NCI-H526 (cell line): Measurements from ENCODE around the gene USP16.
"Not testable (repeated sequence)": the region's sequence is repeated elsewhere in the genome, so short reads cannot be mapped to it uniquely, and the experiment has no call there.

Source experiments
- DNase-seq, 2 experiments: peaks; one replicate each; lab custom pipeline; 2025; lab: John Stamatoyannopoulos, UW

The USP16 gene

DNA sequence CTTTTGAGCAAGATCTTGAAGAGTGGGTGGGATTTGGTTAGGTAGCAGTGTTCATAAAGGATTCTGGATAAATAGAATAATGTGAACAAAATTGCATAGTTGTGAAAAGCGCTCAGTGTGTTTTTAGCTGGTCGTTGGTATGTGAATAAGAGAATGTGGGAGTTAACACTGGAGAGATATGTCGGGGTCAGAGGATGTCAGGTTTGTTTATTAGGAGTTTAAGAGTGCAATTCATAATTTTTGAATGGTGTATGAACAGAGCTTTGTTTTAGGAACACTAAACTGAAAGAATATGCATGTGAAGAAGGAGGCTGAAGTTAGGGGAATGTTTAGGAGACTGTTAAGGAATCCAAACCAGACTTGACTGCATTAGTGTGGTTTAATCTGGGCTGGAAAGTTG lies 9.4 kb downstream of the USP16 start:
- DNase-seq = no peak

DNA sequence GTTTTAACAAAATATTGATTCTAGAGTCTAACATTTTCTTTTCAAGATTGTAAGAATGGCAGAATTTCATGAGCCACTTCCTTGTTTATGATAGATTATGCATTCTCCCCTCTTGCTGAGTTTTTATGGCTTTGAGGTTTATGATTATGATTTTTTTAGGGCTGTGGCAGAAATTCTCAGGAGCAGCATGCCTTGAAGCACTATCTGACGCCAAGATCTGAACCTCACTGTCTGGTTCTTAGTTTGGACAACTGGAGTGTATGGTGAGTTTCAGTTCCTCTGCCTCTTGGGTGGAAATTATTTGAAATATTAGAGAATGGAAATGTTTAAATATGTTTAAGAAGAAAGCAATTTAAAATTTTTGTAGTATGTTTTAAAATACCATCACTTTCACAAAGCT lies 10.2 kb downstream of the USP16 start:
- DNase-seq = no peak

DNA sequence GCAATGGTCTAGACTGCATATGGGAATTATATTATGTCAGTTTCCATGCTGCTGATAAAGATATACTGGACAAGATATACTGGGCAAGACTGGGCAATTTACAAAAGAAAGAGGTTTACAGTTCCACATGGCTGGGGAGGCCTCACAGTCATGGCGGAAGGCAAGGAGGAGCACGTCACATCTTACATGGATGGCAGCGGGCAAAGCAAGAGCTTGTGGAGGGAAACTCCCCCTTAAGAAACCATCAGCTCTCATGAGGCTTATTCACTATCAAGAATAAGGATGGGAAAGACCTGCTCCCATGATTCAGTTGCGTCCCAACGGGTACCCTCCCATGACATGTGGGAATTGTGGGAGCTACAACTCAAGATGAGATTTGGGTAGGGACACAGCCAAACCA lies 27.8 kb downstream of the USP16 start:
- no peak for DNase-seq

DNA sequence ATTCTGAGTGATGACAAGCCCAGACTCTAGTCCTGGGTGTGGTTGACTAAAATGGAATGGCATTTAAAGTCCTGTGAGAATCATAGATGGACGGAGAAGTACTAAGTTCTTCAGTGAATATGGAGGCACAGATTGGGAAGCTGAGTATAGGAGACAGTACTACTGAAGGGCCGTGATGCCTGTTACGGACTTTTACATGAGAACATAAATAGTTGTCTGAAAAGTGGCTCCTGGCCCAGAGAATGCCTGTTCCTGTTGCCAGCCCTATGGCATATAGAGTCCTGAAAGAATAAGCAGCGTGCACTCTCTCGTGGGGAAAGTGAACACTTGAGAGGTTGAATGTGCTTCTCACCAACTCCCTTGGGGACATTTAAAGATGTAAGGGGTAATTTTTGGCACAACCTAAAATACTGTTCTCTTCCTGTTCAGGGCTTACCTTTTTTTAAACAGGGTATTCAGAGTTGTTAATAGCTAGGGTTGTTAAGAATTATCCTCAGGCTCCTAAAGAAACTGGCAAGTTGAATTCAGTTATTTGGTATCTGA lies 28.6 kb downstream of the USP16 start:
- no peak for DNase-seq

DNA sequence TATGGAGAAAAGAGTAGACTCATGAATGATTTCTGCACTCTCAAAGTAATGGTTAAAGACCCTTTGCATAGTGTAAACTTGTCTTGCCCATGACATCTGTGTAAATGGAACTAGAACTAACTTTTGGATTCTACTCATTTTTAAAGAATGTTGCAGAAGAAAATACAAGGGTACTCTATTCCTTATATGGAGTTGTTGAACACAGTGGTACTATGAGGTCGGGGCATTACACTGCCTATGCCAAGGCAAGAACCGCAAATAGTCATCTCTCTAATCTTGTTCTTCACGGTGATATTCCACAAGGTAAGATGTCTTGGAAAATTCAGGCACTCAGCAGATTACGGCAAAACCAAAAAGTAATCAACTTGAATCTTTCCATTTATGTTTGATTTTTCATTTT lies 29.2 kb downstream of the USP16 start:
- DNase-seq = no peak

DNA sequence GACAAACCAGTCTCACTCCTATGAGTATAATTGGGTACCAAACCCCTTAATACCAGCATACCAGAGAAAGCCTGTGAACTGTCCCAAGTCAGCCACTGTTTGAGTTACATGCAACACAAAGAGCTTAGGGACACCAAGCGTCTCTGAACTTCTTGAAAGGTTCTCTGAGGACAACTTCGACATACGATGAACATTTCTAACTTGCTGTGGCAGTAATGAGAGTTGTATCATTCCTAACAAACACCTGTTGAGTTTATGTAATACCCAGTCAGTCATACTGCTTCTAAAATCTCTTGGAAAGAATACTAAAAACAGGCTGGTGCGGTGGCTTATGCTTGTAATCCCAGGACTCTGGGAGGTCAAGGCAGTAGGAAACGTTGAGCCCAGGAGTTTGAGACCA lies 30.6 kb downstream of the USP16 start:
- DNase-seq = no peak

DNA sequence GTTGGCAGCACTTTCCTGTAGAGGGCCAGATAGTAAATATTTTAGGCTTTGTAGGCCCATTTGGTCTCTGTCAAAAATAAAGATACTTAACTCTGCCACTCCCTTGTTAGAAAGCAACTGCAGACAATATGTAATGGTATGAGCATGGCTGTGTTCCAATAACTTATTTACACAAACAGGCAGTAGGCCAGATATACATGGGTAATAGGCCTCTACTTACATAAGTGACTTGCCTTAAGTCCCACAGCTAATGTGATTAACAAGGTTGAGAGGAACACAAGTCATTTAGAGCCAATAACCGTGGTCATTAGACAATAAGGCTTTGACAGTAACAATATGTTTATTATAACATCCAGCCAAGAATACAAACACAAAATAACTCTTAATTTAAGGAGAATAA lies 31.5 kb downstream of the USP16 start:
- DNase-seq = no peak

DNA sequence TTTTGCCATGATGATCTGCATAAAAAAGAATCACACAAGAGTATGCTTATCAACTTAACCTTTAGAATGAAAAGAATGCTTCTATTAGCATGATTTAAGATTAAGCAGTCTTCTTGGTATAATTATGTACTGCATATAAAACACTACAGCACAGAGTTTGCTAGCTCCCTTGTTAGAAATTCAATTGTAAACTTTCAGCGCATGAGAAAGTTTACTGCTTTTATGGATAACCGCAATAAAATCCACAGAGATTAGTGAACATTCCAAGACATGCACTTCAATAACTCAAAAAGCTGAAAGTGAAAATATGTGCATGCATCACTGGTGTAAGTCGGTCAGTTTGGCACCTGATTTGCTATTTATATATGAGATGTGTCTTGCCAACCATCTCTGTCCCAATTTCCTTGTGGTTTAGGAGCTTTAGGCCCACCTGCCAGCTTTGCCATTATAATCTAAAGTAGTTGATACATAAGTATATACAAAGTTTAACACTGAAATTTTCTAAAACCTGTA lies 32.1 kb downstream of the USP16 start:
- no peak for DNase-seq

DNA sequence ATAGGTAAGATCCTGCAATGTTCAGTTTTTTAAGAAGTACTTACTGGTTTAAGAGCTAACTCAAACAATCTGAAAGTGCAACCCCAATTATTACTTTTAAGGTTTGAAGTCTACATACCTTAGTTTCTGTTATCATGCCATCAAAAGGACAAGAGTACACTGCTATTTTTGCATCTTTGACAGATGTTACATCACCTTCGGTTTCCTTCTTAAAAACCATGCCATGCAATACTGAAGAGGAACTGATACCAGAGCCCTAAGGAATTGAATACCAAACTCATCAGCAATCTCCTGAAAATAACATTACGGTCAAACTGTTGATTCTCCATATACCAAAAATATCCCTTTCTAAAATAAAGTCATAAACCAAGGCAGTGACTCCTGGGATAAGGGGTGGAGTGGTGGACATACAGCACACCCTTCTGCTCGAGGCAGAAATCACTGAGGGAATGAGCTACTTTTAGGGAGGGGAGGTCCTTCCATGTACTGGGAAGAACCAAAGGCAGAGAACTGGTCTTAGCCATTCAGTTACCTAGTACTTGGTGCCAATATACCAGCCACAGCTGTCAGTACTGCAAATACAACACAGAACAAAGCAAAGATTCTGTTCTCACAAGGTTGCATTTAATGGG lies 40.5 kb downstream of the USP16 start:
- DNase-seq = no peak

DNA sequence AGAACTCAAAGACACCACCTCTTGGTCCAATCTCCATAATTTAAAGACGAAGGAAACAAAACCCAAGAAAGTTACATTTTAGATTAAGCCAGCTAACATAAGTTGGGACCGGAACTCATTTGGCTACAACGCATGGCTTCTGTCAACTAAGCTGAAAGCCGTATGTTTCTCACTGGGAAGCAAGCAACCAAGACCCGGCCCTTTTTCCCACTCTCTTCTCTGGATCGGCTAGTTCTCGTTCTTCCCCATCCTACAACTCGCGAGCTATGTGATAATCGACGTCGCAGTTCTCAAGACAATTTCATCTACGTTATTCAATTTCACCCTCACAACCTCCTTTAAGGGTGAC lies 48.4 kb downstream of the USP16 start:
- DNase-seq = peak in 1 of 2 experiments; percentile 31

DNA sequence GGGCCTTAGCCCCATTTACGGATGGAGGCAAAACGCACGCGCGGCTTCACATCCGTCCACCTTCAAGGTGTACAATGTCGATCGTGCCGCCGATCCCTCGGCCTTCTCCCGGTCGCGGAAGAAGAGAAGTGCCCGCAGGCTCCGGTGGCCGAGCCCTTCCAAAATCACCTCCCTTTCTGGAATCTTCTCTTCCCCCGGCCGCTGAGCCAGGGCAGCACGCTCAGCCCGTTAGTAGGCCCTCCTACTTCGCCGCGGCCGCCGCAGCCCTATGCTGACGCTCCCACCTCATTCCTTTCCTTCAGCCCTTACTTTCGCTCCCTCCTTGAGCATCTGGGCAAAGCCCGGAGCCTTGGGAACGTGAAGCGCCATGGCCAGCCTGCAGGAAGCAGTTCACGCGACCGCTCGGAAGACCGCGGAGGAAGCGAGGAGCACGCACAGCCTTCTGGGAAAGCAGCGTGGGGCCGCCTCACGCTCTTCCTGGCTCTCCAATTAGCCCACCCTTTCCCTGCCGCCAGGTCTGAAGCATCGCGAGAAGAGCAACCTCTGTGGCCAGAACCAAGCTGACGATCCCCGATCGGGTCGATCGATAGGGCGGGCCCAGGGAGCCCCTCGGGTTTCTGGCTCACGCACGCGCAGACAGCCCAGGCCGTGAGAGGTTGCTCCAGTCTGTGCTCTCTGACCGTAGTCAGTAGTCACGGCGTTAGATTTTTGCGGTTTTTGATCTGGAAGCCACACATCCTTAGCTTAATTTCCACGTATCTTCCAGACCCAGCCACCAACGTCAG lies 48.9 kb downstream of the USP16 start, which contains the start of gene CCT8:
Gene CCT8 (minus strand): TSS at position 427 of the 785 bp plus-strand sequence. CDS start 58 bp downstream, at position 369.
- DNase-seq = peak; percentile 98 to 99

DNA sequence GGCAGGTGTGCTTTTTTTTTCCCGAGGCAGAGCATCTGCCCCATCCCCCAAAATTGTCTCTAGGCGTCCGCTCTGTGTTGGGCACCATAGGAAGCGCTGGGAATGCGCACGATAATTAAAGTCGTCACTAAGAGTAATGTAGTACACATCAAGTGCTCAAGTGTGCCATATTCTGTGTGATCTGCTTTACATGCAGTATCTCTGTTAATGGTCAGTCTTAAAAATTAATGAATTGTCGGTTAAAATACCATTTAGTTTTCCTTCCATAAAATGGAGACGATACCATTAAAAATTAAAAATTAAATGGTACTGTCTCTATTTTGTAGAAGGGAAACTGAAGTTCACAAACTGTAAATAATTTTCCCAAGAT lies 49.5 kb downstream of the USP16 start:
- no peak for DNase-seq

DNA sequence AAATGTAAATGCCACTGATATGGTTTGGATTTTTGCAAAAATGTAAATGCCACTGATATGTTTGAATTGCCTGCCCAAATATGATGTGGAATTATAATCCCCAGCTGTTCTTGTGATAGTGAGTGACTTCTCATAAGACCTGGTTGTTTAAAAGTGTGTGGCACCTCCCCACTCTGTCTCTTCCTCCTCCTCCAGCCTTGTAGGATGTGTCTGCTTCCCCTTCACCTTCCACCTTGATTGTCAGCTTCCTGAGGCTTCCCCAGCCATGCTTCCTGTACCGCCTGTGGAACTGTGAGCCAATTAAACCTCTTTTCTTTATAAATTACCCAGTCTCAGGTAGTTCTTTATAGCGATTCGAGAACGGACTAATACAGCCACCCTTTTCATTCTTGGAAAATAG lies 50.3 kb downstream of the USP16 start:
- DNase-seq = no peak

DNA sequence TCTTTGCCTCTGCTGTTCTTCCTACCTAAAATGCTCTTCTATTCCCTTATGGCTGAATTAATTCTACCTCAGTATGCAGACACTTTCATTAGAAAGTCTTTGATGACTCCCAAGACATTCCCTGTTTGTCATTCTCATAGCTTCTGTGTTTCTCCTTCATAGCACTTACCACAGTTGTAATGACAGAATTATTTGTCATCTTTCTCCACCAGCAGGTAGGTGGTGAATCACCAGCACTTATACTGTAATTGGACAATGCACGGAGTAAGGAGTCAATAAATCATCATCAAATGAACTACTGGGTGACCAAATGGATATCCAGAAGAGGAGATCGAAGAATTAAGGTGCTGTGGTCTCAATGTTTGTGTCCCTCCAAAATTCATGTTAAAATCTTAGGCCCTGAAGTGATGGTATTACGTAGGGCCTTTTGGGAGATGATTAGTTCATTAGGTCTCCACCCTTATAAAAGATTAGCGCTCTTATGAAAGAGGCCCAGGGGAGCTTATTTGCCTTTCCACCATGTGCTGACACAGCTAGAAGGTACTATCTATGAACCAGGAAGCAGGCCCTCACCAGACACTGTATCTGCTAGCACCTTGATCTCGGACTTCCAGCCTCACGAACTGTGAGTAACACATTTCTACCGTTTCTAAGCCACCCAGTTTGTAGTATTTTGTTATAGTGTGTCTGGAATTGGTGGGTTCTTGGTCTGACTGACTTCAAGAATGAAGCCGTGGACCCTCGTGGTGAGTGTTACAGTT lies 51.4 kb downstream of the USP16 start:
- DNase-seq = no peak

DNA sequence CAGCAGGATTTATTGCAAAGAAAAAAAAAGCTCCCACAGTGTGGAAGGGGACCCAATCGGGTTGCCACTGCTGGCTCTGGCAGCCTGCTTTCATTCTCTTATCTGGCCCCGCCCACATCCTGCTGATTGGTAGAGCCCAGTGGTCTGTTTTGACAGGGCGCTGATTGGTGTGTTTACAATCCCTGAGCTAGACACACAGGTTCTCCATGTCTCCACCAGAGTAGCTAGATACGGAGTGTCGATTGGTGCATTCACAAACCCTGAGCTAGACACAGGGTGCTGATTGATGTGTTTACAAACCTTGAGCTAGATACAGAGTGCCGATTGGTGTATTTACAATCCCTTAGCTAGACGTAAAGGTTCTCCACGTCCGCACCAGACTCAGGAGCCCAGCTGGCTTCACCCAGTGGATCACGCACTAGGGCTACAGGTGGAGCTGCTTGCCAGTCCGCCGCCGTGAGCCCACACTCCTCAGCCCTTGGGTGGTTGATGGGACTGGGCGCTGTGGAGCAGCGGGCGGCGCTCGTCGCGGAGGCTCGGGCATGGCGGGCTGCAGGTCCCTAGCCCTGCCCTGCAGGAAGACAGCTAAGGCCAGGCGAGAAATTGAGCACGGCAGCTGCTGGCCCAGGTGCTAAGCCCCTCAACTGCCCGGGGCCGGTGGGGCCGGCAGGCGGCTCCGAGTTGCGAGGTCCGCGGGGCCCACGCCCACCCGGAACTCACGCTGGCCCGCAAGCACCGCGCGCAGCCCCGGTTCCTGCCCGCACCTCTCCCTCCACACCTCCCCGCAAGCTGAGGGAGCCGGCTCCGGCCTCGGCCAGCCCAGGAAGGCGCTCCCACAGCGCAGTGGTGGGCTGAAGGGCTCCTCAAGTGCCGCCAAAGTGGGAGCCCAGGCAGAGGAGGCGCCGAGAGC lies 52.5 kb downstream of the USP16 start:
- DNase-seq = not testable (repeated sequence)

DNA sequence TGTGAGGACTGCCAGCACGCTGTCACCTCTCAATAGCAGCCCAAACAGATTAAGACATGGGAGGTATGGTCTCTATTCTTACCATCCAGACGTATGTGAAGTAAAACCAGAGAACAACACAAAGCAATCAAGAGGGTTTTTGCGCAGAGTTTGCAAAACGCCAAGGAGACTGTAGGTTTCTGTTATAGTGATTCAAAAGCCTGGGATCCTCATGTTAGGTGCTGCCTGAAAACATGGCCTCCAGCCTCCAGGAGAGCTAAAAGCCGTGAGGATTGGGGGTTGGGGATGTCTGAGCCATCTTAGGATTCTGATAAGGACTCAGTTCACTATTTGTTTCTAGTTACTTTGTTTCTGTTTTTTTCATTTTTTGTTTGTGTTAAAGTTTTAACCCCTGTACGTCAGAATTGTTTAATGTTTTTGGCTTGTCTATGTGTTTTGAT lies 53.2 kb downstream of the USP16 start:
- no peak for DNase-seq

DNA sequence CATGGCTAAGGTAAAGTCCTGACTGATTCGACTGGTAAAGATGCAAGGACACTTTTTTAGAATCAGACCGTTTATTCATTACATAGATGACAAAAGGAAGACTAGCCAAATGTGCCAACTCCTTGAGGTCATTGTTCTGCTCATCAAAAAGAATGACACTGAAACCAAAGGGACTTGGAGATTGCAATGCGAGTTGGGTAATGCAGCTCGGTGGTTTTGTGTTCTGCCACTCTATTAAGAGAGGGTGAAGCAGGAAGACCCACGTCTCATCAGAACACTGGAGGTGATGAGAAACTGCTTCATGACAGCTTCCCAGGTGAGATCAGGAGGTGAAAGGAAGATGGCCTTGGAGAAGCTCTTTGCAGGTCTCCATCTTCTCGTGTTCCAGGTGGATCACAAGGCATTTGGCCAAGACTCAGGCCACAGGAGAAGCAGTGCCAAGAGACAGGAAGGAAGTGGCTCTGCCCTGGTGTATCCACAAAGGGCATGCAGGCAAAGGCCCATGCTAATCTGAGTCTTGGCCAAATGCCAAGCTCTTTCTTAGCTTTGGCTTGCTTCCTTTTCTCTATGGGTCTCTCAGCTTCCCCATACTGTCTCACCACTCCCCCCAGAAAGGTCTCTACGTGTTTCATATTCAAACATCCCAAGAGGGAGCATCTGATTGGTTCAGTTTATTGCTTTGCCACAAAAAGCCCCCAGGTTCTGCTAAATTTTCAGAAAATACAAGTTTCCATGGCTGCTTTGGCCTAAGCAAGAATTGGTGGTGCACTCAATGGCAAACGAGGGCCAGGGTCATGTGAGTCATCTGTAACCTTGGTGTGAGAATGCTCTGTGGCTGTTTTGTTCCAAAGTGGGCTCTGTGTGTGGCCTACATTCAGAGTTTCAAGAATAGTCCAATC lies 54.6 kb downstream of the USP16 start:
- no peak for DNase-seq

DNA sequence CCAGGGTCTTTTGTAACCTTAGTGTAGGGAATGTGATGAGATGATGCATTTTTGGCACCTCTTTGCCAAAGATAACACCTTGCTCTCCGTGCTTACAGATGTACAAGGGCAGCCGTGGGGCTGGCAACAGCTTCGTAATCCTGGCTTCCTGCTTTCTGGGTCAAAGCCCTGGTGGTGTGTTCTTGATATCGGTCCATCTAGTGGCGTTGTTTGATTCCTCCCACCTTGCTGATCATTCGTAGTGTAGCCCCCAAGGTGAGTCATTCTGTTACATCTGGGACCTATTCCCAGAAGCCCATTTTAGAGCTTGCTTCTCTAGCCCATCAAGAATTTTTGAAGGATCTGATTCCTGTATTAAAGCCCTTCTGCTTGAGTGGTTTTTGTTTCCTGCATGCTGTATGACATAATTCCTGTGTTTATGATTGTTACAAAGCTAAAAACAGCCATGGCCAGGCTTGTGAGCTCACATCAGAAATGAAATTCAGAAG lies 56.0 kb downstream of the USP16 start:
- DNase-seq = no peak

DNA sequence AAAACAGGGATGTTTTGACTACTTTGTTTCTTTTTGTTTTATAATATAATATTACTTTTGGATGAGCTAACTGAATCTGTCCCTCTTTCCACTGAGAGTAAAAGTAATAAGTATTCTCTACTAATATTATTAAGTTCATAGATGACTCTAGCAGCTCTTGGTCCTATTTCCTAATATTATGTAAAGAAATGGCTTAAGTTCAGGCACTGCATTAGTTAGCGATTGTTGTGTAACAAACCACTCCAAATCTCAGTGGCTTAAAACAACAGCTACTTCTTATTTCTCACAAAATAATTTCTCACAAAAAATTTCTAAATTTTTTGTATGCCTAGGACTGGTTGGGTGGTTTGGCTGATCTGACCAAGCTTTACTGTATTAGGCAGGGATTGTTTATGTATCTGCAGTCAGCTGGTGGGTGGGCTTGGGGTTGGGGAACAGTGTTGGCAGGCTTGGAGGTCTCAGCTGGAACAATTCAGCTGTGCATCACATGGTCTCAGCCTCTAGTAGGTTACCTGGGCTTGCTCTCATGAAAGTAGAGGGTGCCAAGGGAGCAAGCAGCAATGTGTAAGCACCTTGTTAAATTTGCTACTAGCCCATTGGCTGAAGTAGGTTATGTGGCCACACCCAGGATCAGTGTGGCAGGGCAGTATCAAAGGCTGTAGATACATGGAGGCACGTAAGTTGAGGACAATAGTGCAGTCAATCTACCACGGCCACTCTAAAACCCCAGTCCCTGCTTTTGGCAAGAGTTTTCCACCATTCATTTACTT lies 57.8 kb downstream of the USP16 start:
- DNase-seq = no peak
